Caco-2 (cell line): ENCODE data around the gene SLC44A1. TPM values are rescaled to one million over a fixed set of nuclear protein-coding genes. Genes with fewer than 3 reads are reported as not detected.

Experiments used
- BruUV-seq: library from RNA; stranded (reverse); fragments of 400-500 nt; replicated peaks from 2 replicates; lab custom pipeline; 2021; lab: Mats Ljungman, UMichigan
- CTCF ChIA-PET: fragments of 300-600 bp; sonication (Branson Sonifier 250); formaldehyde crosslinking; loops from one replicate; lab custom pipeline; 2022; ENCODE audit warnings: antibody characterized with exemption; lab: Charles Lee
- POLR2A ChIA-PET: fragments of 300-600 bp; sonication (Branson Sonifier 250); formaldehyde crosslinking; loops from one replicate; lab custom pipeline; 2022; ENCODE audit warnings: antibody characterized with exemption; lab: Charles Lee
- DNase-seq, 2 experiments: peaks; one replicate each; pipeline versions ENCODE4 v3.0.0 to v3.0.0-alpha.2; 2020 to 2022
- H3K27me3 ChIP-seq: replicated peaks from 2 replicates; pipeline ENCODE4 v1.6.0; 2011; ENCODE audit warnings: low read length; ENCODE audit not compliant: control insufficient read depth, insufficient read depth
- H3K36me3 ChIP-seq: 2 replicates; pipeline ENCODE4 v1.5.1; 2011; ENCODE audit warnings: low read length; ENCODE audit not compliant: control insufficient read depth, insufficient read depth
- H3K4me1 ChIP-seq: fragments of 250-450 bp; sonication (Bioruptor Pico); 2 replicates; pipeline ENCODE4 v1.5.1; 2020; ENCODE audit warnings: mild to moderate bottlenecking
- H3K4me3 ChIP-seq: 2 replicates; pipeline ENCODE4 v1.5.1; 2011; ENCODE audit warnings: low read depth, mild to moderate bottlenecking, control low read depth, low read length
- H3K9me3 ChIP-seq: fragments of 250-450 bp; sonication (Bioruptor Pico); 2 replicates; pipeline ENCODE4 v1.5.1; 2020; ENCODE audit warnings: mild to moderate bottlenecking, moderate library complexity
- H3K27ac Mint-ChIP-seq: one replicate; pipeline ENCODE4 v1.8.0; 2022; ENCODE audit warnings: mixed read lengths; ENCODE audit not compliant: unreplicated experiment
- H3K27me3 Mint-ChIP-seq: one replicate; pipeline ENCODE4 v1.8.0; 2022; ENCODE audit warnings: mixed read lengths; ENCODE audit not compliant: insufficient read depth, unreplicated experiment
- H3K36me3 Mint-ChIP-seq: one replicate; pipeline ENCODE4 v1.8.0; 2022; ENCODE audit warnings: mild to moderate bottlenecking, mixed read lengths; ENCODE audit not compliant: insufficient read depth, unreplicated experiment
- H3K4me1 Mint-ChIP-seq: one replicate; pipeline ENCODE4 v1.8.0; 2022; ENCODE audit warnings: low read depth, mixed read lengths; ENCODE audit not compliant: unreplicated experiment
- H3K4me3 Mint-ChIP-seq: one replicate; pipeline ENCODE4 v1.8.0; 2022; ENCODE audit warnings: mild to moderate bottlenecking, moderate library complexity, mixed read lengths; ENCODE audit not compliant: unreplicated experiment
- H3K9me3 Mint-ChIP-seq: one replicate; pipeline ENCODE4 v1.8.0; 2022; ENCODE audit warnings: mixed read lengths; ENCODE audit not compliant: unreplicated experiment
- intact Hi-C: fragments of 100-400 bp; cut with micrococcal nuclease; formaldehyde crosslinking; loops from one replicate; pipeline ENCODE4 v1.10.0; 2022; ENCODE audit not compliant: unreplicated experiment
- total RNA-seq: library from RNA; stranded (reverse); gene quantifications from 2 replicates; pipeline ENCODE4 v1.2.3, GENCODE V29; 2022
- TF ChIP-seq, protein P1 (sequence below), 2 experiments: fragments of 200-600 bp in 1 of 2; IDR thresholded peaks; 1 replicate in 1 of 2; 2 replicates in 1 of 2; pipeline versions ENCODE4 v1.5.1 to v1.8.0; 2011 to 2022; ENCODE audit warnings: antibody characterized with exemption in 1 of 2, control low read depth in 1 of 2, inconsistent platforms in 1 of 2, low read depth in 1 of 2, low read length in 1 of 2, mild to moderate bottlenecking in 1 of 2, moderate library complexity in 1 of 2; ENCODE audit not compliant: insufficient read depth in 1 of 2, severe bottlenecking in 1 of 2, unreplicated experiment in 1 of 2

The SLC44A1 gene
- total RNA-seq, 1 experiment from 2014 or later = 45.8 TPM

DNA sequence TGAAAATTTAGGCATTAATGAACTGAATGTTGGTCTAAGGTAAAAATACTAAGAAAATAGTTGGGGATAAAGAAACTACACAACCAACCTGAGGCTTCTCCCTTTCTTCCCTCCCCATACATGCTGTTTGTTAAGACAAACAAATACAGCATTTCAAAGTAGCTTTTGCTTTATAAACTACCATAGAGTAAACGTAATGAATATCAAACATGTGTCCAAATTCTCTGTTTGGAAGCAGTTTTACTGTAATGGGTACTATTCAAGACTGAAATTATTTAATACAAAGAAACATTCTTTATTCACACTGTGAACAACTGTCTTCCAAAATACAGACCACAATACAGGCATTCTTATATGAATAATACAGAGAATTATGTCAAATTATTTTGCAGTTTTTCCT is 52.0 kb downstream of the SLC44A1 start:
- no peaks in the 10 kb centered on the region for H3K9me3 ChIP-seq
- TF ChIP-seq, protein P1, sequence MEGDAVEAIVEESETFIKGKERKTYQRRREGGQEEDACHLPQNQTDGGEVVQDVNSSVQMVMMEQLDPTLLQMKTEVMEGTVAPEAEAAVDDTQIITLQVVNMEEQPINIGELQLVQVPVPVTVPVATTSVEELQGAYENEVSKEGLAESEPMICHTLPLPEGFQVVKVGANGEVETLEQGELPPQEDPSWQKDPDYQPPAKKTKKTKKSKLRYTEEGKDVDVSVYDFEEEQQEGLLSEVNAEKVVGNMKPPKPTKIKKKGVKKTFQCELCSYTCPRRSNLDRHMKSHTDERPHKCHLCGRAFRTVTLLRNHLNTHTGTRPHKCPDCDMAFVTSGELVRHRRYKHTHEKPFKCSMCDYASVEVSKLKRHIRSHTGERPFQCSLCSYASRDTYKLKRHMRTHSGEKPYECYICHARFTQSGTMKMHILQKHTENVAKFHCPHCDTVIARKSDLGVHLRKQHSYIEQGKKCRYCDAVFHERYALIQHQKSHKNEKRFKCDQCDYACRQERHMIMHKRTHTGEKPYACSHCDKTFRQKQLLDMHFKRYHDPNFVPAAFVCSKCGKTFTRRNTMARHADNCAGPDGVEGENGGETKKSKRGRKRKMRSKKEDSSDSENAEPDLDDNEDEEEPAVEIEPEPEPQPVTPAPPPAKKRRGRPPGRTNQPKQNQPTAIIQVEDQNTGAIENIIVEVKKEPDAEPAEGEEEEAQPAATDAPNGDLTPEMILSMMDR (IDR thresholded peaks at IDR 0.05; ENCODE audit: insufficient read depth in 1 of 2, low read depth in 1 of 2, low read length in 1 of 2, severe bottlenecking in 1 of 2, unreplicated experiment in 1 of 2) = no peak
- H3K36me3 Mint-ChIP-seq = no peaks in the 10 kb centered on the region
- peak overlapping the region; percentile 85 for H3K27ac Mint-ChIP-seq
- H3K9me3 Mint-ChIP-seq = no peaks in the 10 kb centered on the region
- no peaks in the 10 kb centered on the region; the same call in 1 of the 2 replicates for H3K36me3 ChIP-seq
- CTCF ChIA-PET = interaction anchor here (0.8 kb wide), 1 partner anchor 51 kb away, joined by 4 read pairs; no protein-coding TSS in a partner anchor
- BruUV-seq = no TSS peak
- H3K27me3 ChIP-seq = no peaks in the 10 kb centered on the region
- H3K4me3 ChIP-seq = no peak overlapping the region
- peaks cover 23% of the 10 kb centered on the region for H3K4me1 ChIP-seq
- intact Hi-C loops = loop anchor here (5.0 kb wide), 1 partner anchor 49 kb away; no protein-coding TSS in a partner anchor
- no peaks in the 10 kb centered on the region for H3K27me3 Mint-ChIP-seq
- no peak for DNase-seq
- H3K4me1 Mint-ChIP-seq = peaks cover 17% of the 10 kb centered on the region
- POLR2A ChIA-PET = no interaction called here
- no peak overlapping the region for H3K4me3 Mint-ChIP-seq

GRCh38 chr9:105296877-105297287 is 52.4 kb downstream of the SLC44A1 start:
- Histone ChIP-seq H3K9me3 (no peaks in the 10 kb centered on the region), H3K36me3 (no peaks in the 10 kb centered on the region; the same call in 1 of the 2 replicates), H3K27me3 (no peaks in the 10 kb centered on the region), H3K4me3 (no peak overlapping the region), H3K4me1 (peaks cover 19% of the 10 kb centered on the region)
- peak overlapping the region; percentile 85 for H3K27ac Mint-ChIP-seq
- DNase-seq = peak; percentile 42 to 63
- H3K4me3 Mint-ChIP-seq = no peak overlapping the region
- intact Hi-C loops = loop anchor here (1.0 to 5.0 kb wide), 2 partner anchors 22 to 50 kb away; no protein-coding TSS in a partner anchor
- no peaks in the 10 kb centered on the region for H3K27me3 Mint-ChIP-seq
- H3K36me3 Mint-ChIP-seq = no peaks in the 10 kb centered on the region
- BruUV-seq = no TSS peak
- TF ChIP-seq, protein P1 (IDR thresholded peaks at IDR 0.05; ENCODE audit: insufficient read depth in 1 of 2, low read depth in 1 of 2, low read length in 1 of 2, severe bottlenecking in 1 of 2, unreplicated experiment in 1 of 2) = no peak
- H3K4me1 Mint-ChIP-seq = peaks cover 15% of the 10 kb centered on the region
- ChIA-PET POLR2A (interaction anchor here (0.6 kb wide), 2 partner anchors 52 to 1552 kb away, joined by 3 to 4 read pairs; partner anchors contain the start of gene SLC44A1), CTCF (interaction anchor here (0.6 to 0.8 kb wide), 2 partner anchors 34 to 52 kb away, joined by 3 to 4 read pairs; no protein-coding TSS in a partner anchor)
- H3K9me3 Mint-ChIP-seq = no peaks in the 10 kb centered on the region

DNA sequence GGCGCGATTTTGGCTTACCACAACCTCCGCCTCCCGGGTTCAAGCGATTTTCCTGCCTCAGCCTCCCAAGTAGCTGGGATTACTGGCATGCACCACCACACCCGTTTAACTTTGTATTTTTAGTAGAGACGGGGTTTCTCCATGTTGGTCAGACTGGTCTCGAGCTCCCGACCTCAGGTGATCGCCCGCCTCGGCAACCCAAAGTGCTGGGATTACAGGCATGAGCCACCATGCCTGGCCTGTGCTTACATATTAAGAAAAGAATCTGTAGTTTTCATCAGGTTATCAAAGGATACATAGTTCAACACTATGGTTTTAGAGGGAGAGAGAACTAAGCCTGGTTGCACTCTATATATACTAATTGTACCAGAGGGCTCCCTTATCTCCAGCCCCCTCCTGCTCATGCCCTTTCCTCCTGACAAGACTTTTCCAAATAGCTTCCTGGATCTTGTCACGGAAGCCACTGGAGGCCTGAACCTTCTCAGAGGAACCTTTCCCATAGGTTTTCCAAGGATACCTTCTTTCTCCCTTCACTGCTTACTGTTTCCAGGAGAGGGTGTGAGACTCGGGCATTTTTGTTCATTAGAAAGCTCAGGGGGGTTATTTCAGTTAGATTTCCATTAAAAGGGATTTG is 53.1 kb downstream of the SLC44A1 start:
- BruUV-seq = no TSS peak
- no peaks in the 10 kb centered on the region for H3K27me3 ChIP-seq
- POLR2A ChIA-PET = interaction anchor here (0.6 kb wide), 2 partner anchors 53 to 1551 kb away, joined by 3 to 4 read pairs; partner anchors contain the start of gene SLC44A1

More for the DNA sequence above, 53.1 kb downstream of the SLC44A1 start:
- Mint-ChIP-seq H3K36me3 (no peaks in the 10 kb centered on the region), H3K4me3 (no peak overlapping the region), H3K9me3 (no peaks in the 10 kb centered on the region), H3K27me3 (no peaks in the 10 kb centered on the region), H3K27ac (peak overlapping the region; percentile 85), H3K4me1 (peaks cover 15% of the 10 kb centered on the region)
- DNase-seq = no peak
- no peaks in the 10 kb centered on the region; the same call in 1 of the 2 replicates for H3K36me3 ChIP-seq
- no peaks in the 10 kb centered on the region for H3K9me3 ChIP-seq
- H3K4me1 ChIP-seq = peaks cover 19% of the 10 kb centered on the region
- intact Hi-C loops = loop anchor here (1.0 to 5.0 kb wide), 2 partner anchors 22 to 50 kb away; no protein-coding TSS in a partner anchor
- H3K4me3 ChIP-seq = no peak overlapping the region
- CTCF ChIA-PET = interaction anchor here (0.6 to 0.8 kb wide), 2 partner anchors 34 to 52 kb away, joined by 3 to 4 read pairs; no protein-coding TSS in a partner anchor
- TF ChIP-seq, protein P1 (IDR thresholded peaks at IDR 0.05; ENCODE audit: insufficient read depth in 1 of 2, low read depth in 1 of 2, low read length in 1 of 2, severe bottlenecking in 1 of 2, unreplicated experiment in 1 of 2) = no peak
